AG04449 (cell line): ENCODE measurements around the gene ITGB1BP2.
"Not testable (repeated sequence)": the region's sequence is repeated elsewhere in the genome, so short reads cannot be mapped to it uniquely, and the experiment has no call there.

ENCODE experiments used
- CTCF ChIA-PET: fragments of 350-600 bp; formaldehyde crosslinking; extraction: SDS; loops from one replicate; lab custom pipeline; 2021; ENCODE audit warnings: antibody characterized with exemption; lab: Yijun Ruan, JAX
- POLR2A ChIA-PET: fragments of 400-600, 350-600 bp; formaldehyde crosslinking; extraction: SDS; loops from one replicate; lab custom pipeline; 2020; ENCODE audit warnings: antibody characterized with exemption, inconsistent platforms; lab: Yijun Ruan, JAX
- DNase-seq: peaks from one replicate; pipeline ENCODE4 v3.0.0-alpha.2; 2010; ENCODE audit warnings: low read depth, low spot score
- H3K4me3 ChIP-seq: 2 replicates; pipeline ENCODE4 v1.5.1; 2011; ENCODE audit warnings: low read depth, mild to moderate bottlenecking, control low read depth, low read length
- CTCF ChIP-seq: IDR thresholded peaks from one replicate; pipeline ENCODE4 v1.5.1; 2011; ENCODE audit warnings: mild to moderate bottlenecking, moderate library complexity, low read length, control low read depth, inconsistent platforms; ENCODE audit not compliant: insufficient read depth; ENCODE audit errors: missing control alignments

ITGB1BP2 gene

DNA sequence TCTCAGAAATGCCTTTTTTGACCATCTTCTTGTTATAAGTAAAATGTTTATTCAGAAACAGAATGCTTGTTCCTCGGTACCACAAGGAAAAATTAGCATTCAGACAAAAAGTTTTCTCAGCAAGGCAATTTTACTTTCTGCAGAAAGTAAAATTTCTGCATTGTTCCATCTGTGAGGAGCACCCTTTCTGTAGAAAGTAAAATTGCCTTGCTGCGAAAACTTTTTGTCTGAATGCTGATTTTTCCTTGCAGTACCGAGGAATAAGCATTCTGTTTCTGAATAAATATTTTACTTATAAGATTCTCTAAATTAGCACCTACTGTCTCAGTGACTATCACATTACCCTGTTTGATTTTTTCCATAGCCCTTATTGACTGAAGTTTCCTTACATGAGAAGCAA, 24.8 kb downstream of the ITGB1BP2 start:
- DNase-seq: no peak
- no peak overlapping the region for H3K4me3 ChIP-seq
- ChIA-PET POLR2A (no interaction called here), CTCF (no interaction called here)
- no peak for TF ChIP-seq CTCF

DNA sequence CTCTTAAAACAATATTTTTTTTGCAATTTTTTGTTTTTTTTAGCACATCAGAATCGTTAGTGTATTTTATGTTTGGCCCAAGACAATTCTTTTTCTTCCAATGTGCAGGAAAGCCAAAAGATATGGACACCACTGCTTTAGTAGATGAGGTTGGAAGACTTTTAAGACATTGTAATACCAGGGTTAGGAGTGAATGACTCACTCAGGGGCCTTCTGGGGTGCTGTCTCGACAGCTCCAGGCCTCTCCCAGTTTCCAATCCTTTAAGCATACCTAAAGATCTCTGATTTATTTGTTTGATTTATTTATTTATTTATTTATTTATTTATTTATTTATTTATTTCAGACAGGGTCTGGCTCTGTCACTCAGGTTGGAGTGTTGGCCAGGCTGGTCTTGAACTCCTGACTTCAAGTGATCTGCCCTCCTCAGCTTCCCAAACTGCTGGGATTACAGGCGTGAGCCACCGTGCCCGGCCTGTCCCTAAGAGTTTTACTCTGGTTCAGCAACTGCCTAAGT, 47.7 kb downstream of the ITGB1BP2 start:
- H3K4me3 ChIP-seq, CTCF ChIA-PET, DNase-seq, POLR2A ChIA-PET: not testable (repeated sequence)

DNA sequence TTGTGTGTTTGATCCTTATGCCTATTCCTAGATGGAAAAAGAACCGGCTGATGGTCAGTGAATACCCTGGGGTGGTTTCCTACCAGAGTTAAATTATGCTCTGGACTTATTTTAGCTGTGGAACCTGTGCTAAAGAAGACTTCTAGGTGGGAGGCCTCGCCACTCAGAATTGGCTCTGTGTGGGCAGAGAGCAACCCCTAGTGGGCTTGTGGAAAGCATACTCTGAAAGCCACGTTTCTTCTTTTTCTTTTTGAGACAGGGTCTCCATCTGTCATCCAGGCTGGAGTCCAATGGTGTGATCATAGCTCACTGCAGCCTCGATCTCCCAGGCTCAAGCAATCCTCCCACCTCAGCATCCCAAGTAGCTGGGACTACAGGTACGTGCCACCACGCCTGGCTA, 48.3 kb downstream of the ITGB1BP2 start:
- CTCF ChIA-PET, POLR2A ChIA-PET: not testable (repeated sequence)

GRCh38 chrX:71352439-71352838, 50.9 kb downstream of the ITGB1BP2 start:
- POLR2A ChIA-PET, CTCF ChIA-PET, H3K4me3 ChIP-seq, DNase-seq: not testable (repeated sequence)

More for the DNA sequence above, 48.3 kb downstream of the ITGB1BP2 start:
- not testable (repeated sequence) for H3K4me3 ChIP-seq, DNase-seq
